Measurements from ENCODE around the gene NR1I3.
A peak's percentile ranks its signal among the peaks of the same experiment; 100 is the strongest.

The NR1I3 gene

GRCh38 chr1:161218301-161219077 is 19.5 kb downstream of the NR1I3 start:
- no peak for DNase-seq (ENCODE audit: low read depth)

- DNase-seq (ENCODE audit: low read depth), result no peak
Observed at GRCh38 chr1:161217831-161218230, 20.2 kb downstream of the NR1I3 start.

DNA sequence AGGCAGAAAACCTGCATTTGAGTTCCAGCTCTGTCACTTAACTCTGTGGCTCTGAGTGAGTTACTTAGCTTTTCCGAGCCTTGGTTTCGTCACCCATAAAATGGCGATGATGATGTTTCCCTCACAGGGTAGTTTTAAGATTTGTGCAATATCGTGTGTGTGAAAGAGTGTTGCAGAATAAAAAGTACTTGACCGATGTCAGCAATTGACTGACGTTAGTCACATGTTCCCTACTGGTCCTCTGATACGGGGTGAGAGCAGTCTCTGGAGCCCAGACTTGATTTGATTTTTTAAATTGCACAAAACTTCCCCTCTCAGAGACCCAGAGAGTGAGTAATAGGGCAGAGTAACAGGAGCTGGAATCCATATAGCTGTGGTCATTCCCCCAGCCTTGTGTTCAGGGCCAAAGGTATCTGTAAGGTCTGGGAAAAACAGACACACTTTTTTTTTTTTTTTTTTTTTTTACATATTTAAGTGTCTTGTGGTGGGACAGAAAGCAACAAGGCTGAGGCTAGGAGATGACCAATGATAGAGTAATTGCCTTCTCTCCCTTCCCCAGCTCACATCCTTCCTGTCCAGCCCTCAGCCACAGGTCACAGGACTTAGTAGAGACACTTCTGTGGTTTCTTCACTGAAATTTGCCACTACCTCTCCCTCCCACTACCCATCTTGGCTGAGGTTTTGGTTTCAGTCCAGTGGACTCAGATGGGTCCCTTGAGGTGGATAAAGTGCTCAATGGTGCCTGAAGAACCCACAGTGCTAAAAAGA is 20.9 kb downstream of the NR1I3 start:
- DNase-seq (ENCODE audit: low read depth), result no peak

GRCh38 chr1:161215076-161215475 is 22.9 kb downstream of the NR1I3 start, which contains the start of gene FCER1G:
FCER1G (plus strand) TSS chr1:161215295; CDS start chr1:161215322, 27 bp downstream.
- DNase-seq (ENCODE audit: low read depth), result no peak

DNA sequence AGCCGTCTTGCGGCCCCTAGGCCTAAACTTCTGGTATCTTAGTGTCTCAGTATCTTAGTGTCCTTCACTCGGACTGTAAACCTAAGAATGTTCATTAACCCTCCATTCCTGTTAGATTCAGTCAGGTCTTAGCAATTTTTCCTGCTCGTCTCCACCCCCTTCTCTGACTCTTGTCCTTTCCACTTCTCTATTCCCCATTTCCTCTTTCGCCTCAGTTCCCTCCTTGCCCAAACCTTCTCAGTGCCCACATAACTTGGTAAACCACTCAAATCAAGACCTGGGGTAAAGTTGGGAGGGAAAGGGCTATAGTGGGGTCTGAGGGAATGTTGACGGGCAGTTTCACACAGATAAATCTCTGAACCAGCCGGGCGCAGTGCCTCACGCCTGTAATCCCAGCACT is 23.6 kb downstream of the NR1I3 start:
- DNase-seq (ENCODE audit: low read depth), result no peak

DNA sequence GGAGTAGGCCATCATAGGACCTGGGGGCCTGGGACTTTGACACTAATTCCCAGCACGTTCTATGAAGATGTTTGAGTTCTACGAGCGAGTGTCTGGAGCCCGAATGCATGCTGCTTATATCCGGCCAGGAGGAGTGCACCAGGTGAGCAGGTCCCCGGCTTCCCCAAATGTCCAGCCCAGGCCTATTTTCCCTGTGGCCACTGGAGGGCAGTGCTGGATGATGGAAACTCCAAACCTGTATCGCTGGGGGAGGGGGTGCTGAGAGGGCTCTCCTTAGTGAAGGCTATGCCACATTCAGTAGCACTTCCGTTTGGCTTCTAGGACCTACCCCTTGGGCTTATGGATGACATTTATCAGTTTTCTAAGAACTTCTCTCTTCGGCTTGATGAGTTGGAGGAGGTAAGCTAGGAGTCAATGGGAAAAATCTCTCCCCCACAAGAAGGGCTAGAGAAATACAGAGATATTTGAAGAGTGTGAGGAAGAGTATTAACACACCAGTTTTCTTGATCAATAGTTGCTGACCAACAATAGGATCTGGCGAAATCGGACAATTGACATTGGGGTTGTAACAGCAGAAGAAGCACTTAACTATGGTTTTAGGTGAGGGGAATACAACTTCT is 28.1 kb downstream of the NR1I3 start:
- DNase-seq (ENCODE audit: low read depth), result peak; percentile 36

GRCh38 chr1:161207173-161207572 is 30.8 kb downstream of the NR1I3 start:
- no peak for DNase-seq (ENCODE audit: low read depth)

DNA sequence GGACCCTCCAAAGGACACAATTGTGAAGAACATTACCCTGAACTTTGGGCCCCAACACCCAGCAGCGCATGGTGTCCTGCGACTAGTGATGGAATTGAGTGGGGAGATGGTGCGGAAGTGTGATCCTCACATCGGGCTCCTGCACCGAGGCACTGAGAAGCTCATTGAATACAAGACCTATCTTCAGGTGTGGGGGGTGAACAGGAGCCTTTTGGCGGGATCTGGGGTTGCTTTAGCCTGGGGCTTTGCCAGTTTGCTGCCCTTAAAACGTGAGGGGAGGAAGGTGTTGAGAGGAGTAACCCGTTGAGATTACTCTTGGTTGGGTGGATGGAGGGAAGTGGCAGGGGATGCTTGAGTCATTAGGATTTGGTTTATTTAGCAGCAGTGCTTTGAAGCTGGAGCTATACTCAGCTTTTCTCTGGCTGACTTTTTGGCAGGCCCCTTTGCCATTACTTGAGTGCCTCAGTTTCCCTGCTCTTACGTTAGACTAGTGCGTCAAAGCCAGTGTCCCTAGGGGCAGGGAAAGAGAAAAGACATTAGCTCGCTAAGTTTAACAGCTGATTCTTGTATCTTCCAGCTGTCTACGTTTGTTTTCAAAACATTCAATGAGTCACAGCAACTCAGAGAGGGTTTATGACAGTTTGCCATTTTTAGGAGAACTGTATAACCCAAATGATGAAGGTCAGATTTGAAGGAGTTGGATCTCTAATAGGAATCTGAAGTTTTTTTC is 31.4 kb downstream of the NR1I3 start:
- no peak for DNase-seq (ENCODE audit: low read depth)

DNA sequence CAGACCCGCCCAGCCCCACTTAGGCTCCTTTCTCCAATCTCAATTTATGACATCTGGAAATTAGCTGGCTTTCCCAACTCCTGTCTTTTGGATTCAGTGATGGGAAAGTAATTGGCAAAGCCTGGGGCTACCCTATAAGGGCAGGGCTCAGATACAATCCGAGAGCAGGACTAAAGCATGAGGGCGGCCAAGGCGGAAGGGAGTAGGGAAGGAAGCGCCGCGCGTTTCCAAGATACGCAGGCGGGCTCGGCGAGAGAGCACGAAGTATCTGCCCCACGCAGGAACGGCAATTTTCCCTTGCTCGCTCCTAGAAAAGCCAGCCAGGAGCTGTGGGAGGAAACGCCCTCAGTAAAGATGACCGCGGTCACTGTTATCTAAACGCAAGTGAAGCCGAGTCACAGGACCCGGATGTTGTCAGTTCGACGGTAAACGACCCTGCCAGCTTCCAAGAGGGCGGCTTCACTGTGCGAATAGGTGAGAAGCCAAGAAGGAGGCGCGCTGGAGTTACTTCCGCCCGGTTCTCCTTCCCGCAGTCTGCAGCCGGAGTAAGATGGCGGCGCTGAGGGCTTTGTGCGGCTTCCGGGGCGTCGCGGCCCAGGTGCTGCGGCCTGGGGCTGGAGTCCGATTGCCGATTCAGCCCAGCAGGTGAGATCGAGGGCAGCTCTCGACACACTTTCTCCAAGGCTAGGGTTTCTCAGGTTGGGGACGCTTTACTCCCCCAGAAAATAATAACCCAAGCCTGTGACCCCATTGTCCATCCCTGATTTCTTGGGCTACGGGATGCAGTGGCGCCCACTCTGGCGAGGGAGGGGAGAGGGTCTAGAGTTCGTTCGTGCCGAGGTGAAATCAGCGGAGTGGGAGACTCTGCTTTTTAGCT is 35.9 kb downstream of the NR1I3 start, which contains the start of gene NDUFS2:
TSS of gene NDUFS2 (plus strand) at position 532 of the 877 bp plus-strand sequence. CDS start at position 551, 19 bp downstream.
- peak; percentile 94 for DNase-seq (ENCODE audit: low read depth)

- DNase-seq (ENCODE audit: low read depth), result no peak
Observed at GRCh38 chr1:161200992-161201835, 36.8 kb downstream of the NR1I3 start.

GRCh38 chr1:161200421-161200991 is 37.5 kb downstream of the NR1I3 start:
- no peak for DNase-seq (ENCODE audit: low read depth)

GRCh38 chr1:161199506-161200139 is 38.4 kb downstream of the NR1I3 start:
- DNase-seq (ENCODE audit: low read depth), result no peak

DNA sequence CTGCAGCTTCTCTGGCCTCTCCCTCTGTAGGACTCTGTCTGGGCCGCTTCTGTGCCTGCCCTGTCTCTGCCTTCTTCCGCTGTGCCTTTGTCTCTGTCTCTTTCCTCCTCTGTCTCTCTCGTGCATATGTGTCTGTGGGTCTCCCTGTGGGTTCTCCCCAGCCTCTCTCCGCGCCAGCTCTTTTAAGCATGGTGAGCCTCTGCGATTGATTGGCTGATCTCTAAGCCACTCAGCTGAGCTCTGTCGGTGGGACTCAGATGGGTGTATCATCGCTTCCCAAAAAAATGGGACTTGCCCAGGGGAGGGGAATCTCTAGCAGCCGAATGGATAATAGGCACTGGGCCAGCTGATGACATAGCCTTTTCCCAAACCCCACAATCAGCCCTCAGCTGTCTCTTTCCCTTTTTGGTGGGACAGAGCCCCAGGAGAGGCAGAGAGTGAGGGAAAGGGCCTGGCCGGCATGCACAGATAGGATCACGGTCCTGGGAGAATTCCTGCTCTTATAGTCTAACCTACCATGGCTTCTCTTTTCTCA is 39.0 kb downstream of the NR1I3 start, which contains the start of gene ADAMTS4:
TSS of gene ADAMTS4 (minus strand) at position 158 of the 535 bp plus-strand sequence. CDS start 427 bp downstream, outside the sequence.
- no peak for DNase-seq (ENCODE audit: low read depth)

GRCh38 chr1:161198194-161198896 is 39.7 kb downstream of the NR1I3 start:
- DNase-seq (ENCODE audit: low read depth), result no peak

- no peak for DNase-seq (ENCODE audit: low read depth)
Observed at GRCh38 chr1:161197560-161198193, 40.3 kb downstream of the NR1I3 start.

DNA sequence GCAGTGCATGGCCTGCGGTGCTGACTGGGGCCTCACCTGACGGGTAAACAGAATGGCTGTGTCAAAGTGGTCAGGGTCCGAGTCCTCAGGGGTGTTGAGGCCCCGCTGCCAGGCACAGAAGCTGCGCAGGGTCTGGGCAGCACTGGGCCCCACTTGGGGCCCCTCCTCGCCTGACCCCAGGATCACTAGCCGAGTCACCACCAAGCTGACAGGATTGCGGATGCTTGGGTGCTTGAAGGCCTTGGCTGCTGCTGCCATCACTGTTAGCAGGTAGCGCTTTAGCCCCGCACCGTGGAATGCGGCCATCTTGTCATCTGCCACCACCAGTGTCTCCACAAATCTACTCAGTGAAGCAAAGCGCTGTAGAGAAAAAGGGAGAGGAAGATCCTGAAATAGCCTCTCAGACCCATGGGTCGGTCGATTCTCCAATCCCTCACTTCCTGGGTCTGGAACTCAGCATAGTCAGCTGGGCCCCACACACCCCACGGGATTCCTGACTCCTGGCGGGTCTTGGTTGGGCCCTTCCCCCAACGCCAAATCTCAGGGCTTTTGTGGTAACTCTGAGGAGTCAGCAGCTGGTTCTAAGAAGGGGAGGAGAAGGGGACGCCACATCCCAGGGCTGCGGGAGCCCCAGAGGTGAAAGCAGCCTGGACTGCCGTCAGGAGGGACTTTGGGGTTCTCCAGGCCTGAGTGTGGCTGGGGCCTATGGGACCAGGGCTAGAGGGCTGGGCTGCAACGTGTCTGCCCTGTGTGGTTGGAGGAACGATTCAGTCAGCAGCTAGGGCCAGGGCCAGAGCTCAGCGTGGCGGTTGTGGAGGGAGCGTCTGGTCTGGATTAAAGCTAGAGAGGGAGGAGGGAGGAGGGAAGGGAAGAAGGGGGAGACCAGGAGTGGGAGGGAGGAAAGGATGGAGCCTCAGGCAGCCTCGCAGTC is 41.2 kb downstream of the NR1I3 start:
- no peak for DNase-seq (ENCODE audit: low read depth)

Measured in T-helper 22 cell (primary cell).